Thyroid gland (tissue), 4 donors: ENCODE measurements around the gene S100A2. TPM values are rescaled to one million over a fixed set of nuclear protein-coding genes. Genes with fewer than 3 reads are reported as not detected.

Source experiments
- DNase-seq, 2 donors: peaks; one replicate each; pipeline ENCODE4 v3.0.0-alpha.2; 2019
- H3K27ac ChIP-seq, 3 donors: fragments of 200-600 bp; sonication (generic); 1 replicate in 2 of 3; 2 replicates in 1 of 3; pipeline ENCODE4 v1.5.1; 2016 to 2019; ENCODE audit warnings: mild to moderate bottlenecking in 1 of 3, moderate library complexity in 1 of 3
- H3K27me3 ChIP-seq: fragments of 200-600 bp; sonication (generic); one replicate; pipeline ENCODE4 v1.5.1; 2019
- H3K36me3 ChIP-seq, 2 donors: fragments of 200-600 bp; sonication (generic); one replicate each; pipeline ENCODE4 v1.5.1; 2016 to 2019
- H3K4me1 ChIP-seq, 2 donors: fragments of 200-600 bp; sonication (generic); one replicate each; pipeline ENCODE4 v1.5.1; 2017 to 2019
- H3K4me3 ChIP-seq, 3 donors: fragments of 200-600 bp; sonication (generic); replicated peaks in 1 of 3; 1 replicate in 2 of 3; 2 replicates in 1 of 3; pipeline ENCODE4 v1.5.1; 2016; ENCODE audit warnings: mild to moderate bottlenecking in 1 of 3
- H3K9me3 ChIP-seq: fragments of 200-600 bp; sonication (generic); one replicate; pipeline ENCODE4 v1.5.1; 2017
- CTCF ChIP-seq, 6 experiments: fragments of 200-600 bp in 3 of 6; fragments of 450-650 bp in 3 of 6; sonication (generic) in 3 of 6; IDR thresholded peaks; one replicate each; pipeline ENCODE4 v1.5.1; 2016 to 2019; ENCODE audit warnings: antibody characterized with exemption in 6 of 6, mild to moderate bottlenecking in 2 of 6, inconsistent platforms in 1 of 6, moderate library complexity in 1 of 6
- POLR2A ChIP-seq, 2 donors: fragments of 450-650 bp; IDR thresholded peaks; one replicate each; pipeline ENCODE4 v1.6.1; 2017; ENCODE audit warnings: antibody characterized with exemption in 2 of 2, mild to moderate bottlenecking in 2 of 2, moderate library complexity in 1 of 2
- WGBS, 2 donors: methylation state at CpG; one replicate each; pipeline ENCODE4 v1.1.5; 2017; 5-methylcytosine and 5-hydroxymethylcytosine counted together
- intact Hi-C: fragments of 100-400 bp; cut with DNase I; formaldehyde crosslinking; loops from one replicate; pipeline ENCODE4 v1.15.1; 2023
- total RNA-seq, 4 donors: library from RNA; depleted of rRNA; stranded (reverse); fragments of >200 nt; gene quantifications; one replicate each; pipeline ENCODE4 v1.2.3, GENCODE V29; 2016

Gene S100A2
- total RNA-seq, 4 donors from 2014 or later = 2.6 to 10.1 (median 5.9) TPM

- DNase-seq = no peak
- no peak for TF ChIP-seq POLR2A (IDR thresholded peaks at IDR 0.05)
- no peak for TF ChIP-seq CTCF (IDR thresholded peaks at IDR 0.05)
- Histone ChIP-seq H3K9me3 (no peaks in the 10 kb centered on the region), H3K4me3 (no peak overlapping the region), H3K27ac (peak overlapping the region in 2 of 3 donors; percentile 51 to 96), H3K4me1 (peaks cover 44 to 68% of the 10 kb centered on the region in 2 donors), H3K36me3 (no peaks in the 10 kb centered on the region), H3K27me3 (no peaks in the 10 kb centered on the region)
- WGBS, 2 donors = 79% methylated on average over 6 of the region's 6 CpGs
- intact Hi-C loops = no loop called here
These were observed 15.8 kb downstream of the S100A2 start for GRCh38 chr1:153549741-153550397.

GRCh38 chr1:153548722-153549688 is 16.6 kb downstream of the S100A2 start, which contains the start of gene S100A3:
Gene S100A3 (minus strand): TSS chr1:153549258. CDS start chr1:153548485, 773 bp downstream.
- TF ChIP-seq CTCF (IDR thresholded peaks at IDR 0.05) (no peak), POLR2A (IDR thresholded peaks at IDR 0.05) (no peak)
- Histone ChIP-seq H3K27ac (peak within 1 kb of the TSS in 2 of 3 donors; percentile 51 to 96), H3K36me3 (no peaks in the 10 kb centered on the region), H3K9me3 (no peaks in the 10 kb centered on the region), H3K4me1 (peaks cover 46 to 72% of the 10 kb centered on the region in 2 donors), H3K4me3 (no peak within 1 kb of the TSS), H3K27me3 (no peaks in the 10 kb centered on the region)
- DNase-seq = no peak
- WGBS, 2 donors = 71 to 87% methylated on average over 12 to 13 of the region's 14 CpGs
- intact Hi-C loops = no loop called here

GRCh38 chr1:153547560-153548551 is 17.8 kb downstream of the S100A2 start:
- TF ChIP-seq POLR2A (IDR thresholded peaks at IDR 0.05) = no peak
- Histone ChIP-seq H3K9me3 (no peaks in the 10 kb centered on the region), H3K4me1 (peaks cover 41 to 76% of the 10 kb centered on the region in 2 donors), H3K36me3 (no peaks in the 10 kb centered on the region), H3K4me3 (no peak overlapping the region), H3K27ac (peak overlapping the region; percentile 74 to 96 (median 94)), H3K27me3 (no peaks in the 10 kb centered on the region)
- intact Hi-C loops = no loop called here
- DNase-seq = no peak
- WGBS, 2 donors = 78 to 84% methylated on average over 17 to 18 of the region's 19 CpGs

DNA sequence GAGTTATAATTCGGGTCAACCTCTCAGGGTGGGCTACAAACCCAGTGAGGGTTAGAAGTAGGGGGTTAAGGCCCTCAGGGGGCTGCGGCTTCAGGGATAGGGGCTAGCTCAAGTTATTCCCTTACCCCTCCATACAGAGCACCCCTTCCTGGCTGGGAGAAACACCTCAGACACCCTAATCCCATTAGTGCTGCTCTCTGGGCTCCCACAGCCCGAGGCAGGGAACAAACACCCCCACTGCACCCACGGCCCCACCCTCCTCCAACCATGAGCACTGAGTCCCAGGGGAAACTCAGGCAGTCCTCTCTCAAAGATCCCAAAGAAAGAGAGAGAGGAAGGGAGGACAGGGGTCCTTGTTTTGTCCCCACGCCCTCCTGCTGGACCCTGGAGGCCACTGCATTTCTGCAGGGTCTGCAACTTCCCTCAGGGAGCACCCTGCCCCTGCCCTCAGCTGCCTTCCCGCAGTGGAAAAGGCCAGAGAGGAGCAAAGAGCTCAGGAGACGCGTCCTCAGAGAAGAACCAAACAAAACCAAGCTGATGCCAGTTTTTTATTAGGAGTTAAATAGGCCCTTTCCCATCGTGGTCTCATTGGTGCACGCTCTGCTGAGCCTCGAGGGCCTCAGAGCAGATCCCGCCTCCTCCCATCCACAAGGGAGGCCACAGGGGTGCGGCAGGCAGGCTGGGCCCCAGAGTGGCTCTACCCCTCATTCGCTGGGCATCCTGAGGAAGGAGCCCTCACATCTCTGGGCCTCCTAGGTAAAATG is 18.7 kb downstream of the S100A2 start:
- Histone ChIP-seq H3K4me3 (no peak overlapping the region), H3K27me3 (no peaks in the 10 kb centered on the region), H3K36me3 (no peaks in the 10 kb centered on the region), H3K4me1 (peaks cover 41 to 85% of the 10 kb centered on the region in 2 donors), H3K27ac (peak overlapping the region; percentile 74 to 96 (median 94)), H3K9me3 (no peaks in the 10 kb centered on the region)
- TF ChIP-seq CTCF (IDR thresholded peaks at IDR 0.05) = no peak
- TF ChIP-seq POLR2A (IDR thresholded peaks at IDR 0.05) = peak in 1 of 2 donors; percentile 70
- intact Hi-C loops = no loop called here
- peak; percentile 83 to 84 for DNase-seq
- WGBS, 2 donors = 39 to 42% methylated on average over 11 to 13 of the region's 14 CpGs
